ENCODE results near the gene ZC2HC1B.
"Not testable (repeated sequence)": the region's sequence is repeated elsewhere in the genome, so short reads cannot be mapped to it uniquely, and the experiment has no call there.

The ZC2HC1B gene

GRCh38 chr6:143845033-143845432 lies 19.2 kb upstream of the ZC2HC1B start:
- TF ChIP-seq CTCF (IDR thresholded peaks at IDR 0.05) = no peak
- TF ChIP-seq ZFX (IDR thresholded peaks at IDR 0.05; ENCODE audit: borderline replicate concordance) = no peak
- no peak overlapping the region for H3K27ac ChIP-seq

GRCh38 chr6:143851706-143852105 lies 12.6 kb upstream of the ZC2HC1B start:
- H3K27ac ChIP-seq = not testable (repeated sequence)

- H3K27ac ChIP-seq = not testable (repeated sequence)
Measured at GRCh38 chr6:143855057-143855456, 9.2 kb upstream of the ZC2HC1B start.

GRCh38 chr6:143856762-143857161 lies 7.5 kb upstream of the ZC2HC1B start:
- not testable (repeated sequence) for H3K27ac ChIP-seq

GRCh38 chr6:143857651-143858050 lies 6.6 kb upstream of the ZC2HC1B start:
- no peak for TF ChIP-seq ZFX (IDR thresholded peaks at IDR 0.05; ENCODE audit: borderline replicate concordance)
- TF ChIP-seq CTCF (IDR thresholded peaks at IDR 0.05) = no peak
- no peak overlapping the region for H3K27ac ChIP-seq

GRCh38 chr6:143859891-143860660 lies 4.2 kb upstream of the ZC2HC1B start:
- no peak for TF ChIP-seq CTCF (IDR thresholded peaks at IDR 0.05)
- TF ChIP-seq ZFX (IDR thresholded peaks at IDR 0.05; ENCODE audit: borderline replicate concordance) = no peak
- H3K27ac ChIP-seq = no peak overlapping the region

- no peak for TF ChIP-seq ZFX (IDR thresholded peaks at IDR 0.05; ENCODE audit: borderline replicate concordance)
- no peak for TF ChIP-seq CTCF (IDR thresholded peaks at IDR 0.05)
- H3K27ac ChIP-seq = no peak overlapping the region
Measured at GRCh38 chr6:143863771-143864170, 503 bp upstream of the ZC2HC1B start.

GRCh38 chr6:143867236-143867635 lies 3.0 kb downstream of the ZC2HC1B start:
- no peak overlapping the region for H3K27ac ChIP-seq
- TF ChIP-seq ZFX (IDR thresholded peaks at IDR 0.05; ENCODE audit: borderline replicate concordance) (no peak), CTCF (IDR thresholded peaks at IDR 0.05) (no peak)

GRCh38 chr6:143868808-143869207 lies 4.5 kb downstream of the ZC2HC1B start:
- not testable (repeated sequence) for H3K27ac ChIP-seq

- not testable (repeated sequence) for H3K27ac ChIP-seq
Measured at GRCh38 chr6:143871202-143871730, 7.0 kb downstream of the ZC2HC1B start.

All from 22Rv1 (cell line).